Measurements from ENCODE around the gene ILK.

Gene ILK

GRCh38 chr11:6611092-6611962 is 7.8 kb downstream of the ILK start:
- Histone ChIP-seq H2AFZ (ENCODE audit: low read depth, low read length) (no peak overlapping the region), H3K79me2 (ENCODE audit: low read length) (peaks cover 19% of the 10 kb centered on the region), H3K27ac (ENCODE audit: low read length) (peak overlapping the region; percentile 97), H3K4me1 (ENCODE audit: low read length) (peaks cover 35% of the 10 kb centered on the region), H3K4me3 (ENCODE audit: low read length) (peak overlapping the region; percentile 86), H3K4me2 (ENCODE audit: low read length) (peak overlapping the region; percentile 90), H3K9me3 (ENCODE audit: insufficient read depth, low read length) (no peaks in the 10 kb centered on the region), H3K27me3 (ENCODE audit: low read depth, low read length) (no peaks in the 10 kb centered on the region), H3K36me3 (replicated peaks; ENCODE audit: low read depth, low read length) (peaks cover 46% of the 10 kb centered on the region), H4K20me1 (ENCODE audit: insufficient read depth, low read length) (0 out of 2 replicates have a peak, but pooled peaks cover 4% of the 10 kb centered on the region), H3K9ac (ENCODE audit: low read length) (peak overlapping the region; percentile 73)
- no peak for TF ChIP-seq CTCF (IDR thresholded peaks at IDR 0.05; ENCODE audit: low read depth, low read length)
- no peak for TF ChIP-seq EZH2phosphoT487 (IDR thresholded peaks at IDR 0.05; ENCODE audit: low read depth)

- H3K4me3 ChIP-seq (ENCODE audit: low read length): peak overlapping the region; percentile 86
- H3K79me2 ChIP-seq (ENCODE audit: low read length): peaks cover 19% of the 10 kb centered on the region
- TF ChIP-seq EZH2phosphoT487 (IDR thresholded peaks at IDR 0.05; ENCODE audit: low read depth) (no peak), CTCF (IDR thresholded peaks at IDR 0.05; ENCODE audit: low read depth, low read length) (no peak)
- no peak overlapping the region for H2AFZ ChIP-seq (ENCODE audit: low read depth, low read length)
- H3K36me3 ChIP-seq (replicated peaks; ENCODE audit: low read depth, low read length): peaks cover 46% of the 10 kb centered on the region
- H4K20me1 ChIP-seq (ENCODE audit: insufficient read depth, low read length): 0 out of 2 replicates have a peak, but pooled peaks cover 4% of the 10 kb centered on the region
- H3K9me3 ChIP-seq (ENCODE audit: insufficient read depth, low read length): no peaks in the 10 kb centered on the region
- peak overlapping the region; percentile 90 for H3K4me2 ChIP-seq (ENCODE audit: low read length)
- H3K9ac ChIP-seq (ENCODE audit: low read length): peak overlapping the region; percentile 73
- peaks cover 29% of the 10 kb centered on the region for H3K4me1 ChIP-seq (ENCODE audit: low read length)
- no peaks in the 10 kb centered on the region for H3K27me3 ChIP-seq (ENCODE audit: low read depth, low read length)
- H3K27ac ChIP-seq (ENCODE audit: low read length): peak overlapping the region; percentile 97
Measured at GRCh38 chr11:6611963-6612212, 8.3 kb downstream of the ILK start.

GRCh38 chr11:6612213-6613041 is 8.9 kb downstream of the ILK start, which contains the start of gene TAF10:
Gene TAF10 (minus strand): TSS chr11:6612216. CDS start chr11:6612189, 27 bp downstream.
- Histone ChIP-seq H3K27me3 (ENCODE audit: low read depth, low read length) (no peaks in the 10 kb centered on the region), H3K4me1 (ENCODE audit: low read length) (peaks cover 24% of the 10 kb centered on the region), H3K9me3 (ENCODE audit: insufficient read depth, low read length) (no peaks in the 10 kb centered on the region), H4K20me1 (ENCODE audit: insufficient read depth, low read length) (0 out of 2 replicates have a peak, but pooled peaks cover 3% of the 10 kb centered on the region), H3K27ac (ENCODE audit: low read length) (peak within 1 kb of the TSS; percentile 97), H3K4me3 (ENCODE audit: low read length) (peak within 1 kb of the TSS; percentile 86), H3K79me2 (ENCODE audit: low read length) (peaks cover 19% of the 10 kb centered on the region), H2AFZ (ENCODE audit: low read depth, low read length) (peak within 1 kb of the TSS; percentile 67; the same call in 1 of the 2 replicates), H3K9ac (ENCODE audit: low read length) (peak within 1 kb of the TSS; percentile 96), H3K36me3 (replicated peaks; ENCODE audit: low read depth, low read length) (peaks cover 46% of the 10 kb centered on the region), H3K4me2 (ENCODE audit: low read length) (peak within 1 kb of the TSS; percentile 90)
- TF ChIP-seq CTCF (IDR thresholded peaks at IDR 0.05; ENCODE audit: low read depth, low read length) (peak; percentile 62), EZH2phosphoT487 (IDR thresholded peaks at IDR 0.05; ENCODE audit: low read depth) (no peak)

DNA sequence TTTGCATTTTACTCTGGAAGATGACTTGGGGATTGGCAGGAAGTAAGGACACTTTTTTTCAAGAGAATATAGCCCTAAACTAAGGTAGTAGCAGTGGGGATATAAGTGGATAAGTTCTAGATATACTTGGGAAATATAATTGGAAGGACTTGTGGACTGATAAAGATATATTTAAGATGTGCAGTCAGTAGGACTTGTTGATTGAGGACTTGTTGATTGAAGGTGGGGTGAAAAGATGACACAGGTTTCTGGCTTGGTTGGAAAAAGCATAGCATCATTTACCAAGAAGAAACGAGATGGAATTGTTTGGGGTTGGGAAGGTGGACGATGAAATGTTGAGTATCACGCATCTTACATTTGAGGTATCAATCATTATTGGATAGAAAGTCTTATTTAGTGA is 9.9 kb downstream of the ILK start:
- Histone ChIP-seq H3K9ac (ENCODE audit: low read length) (no peak overlapping the region), H3K4me3 (ENCODE audit: low read length) (no peak overlapping the region), H3K27ac (ENCODE audit: low read length) (peak overlapping the region; percentile 97), H3K27me3 (ENCODE audit: low read depth, low read length) (no peaks in the 10 kb centered on the region), H2AFZ (ENCODE audit: low read depth, low read length) (no peak overlapping the region), H3K79me2 (ENCODE audit: low read length) (peaks cover 13% of the 10 kb centered on the region), H3K36me3 (replicated peaks; ENCODE audit: low read depth, low read length) (peaks cover 38% of the 10 kb centered on the region), H4K20me1 (ENCODE audit: insufficient read depth, low read length) (no peaks in the 10 kb centered on the region), H3K4me2 (ENCODE audit: low read length) (peak overlapping the region; percentile 71; the same call in 1 of the 2 replicates), H3K4me1 (ENCODE audit: low read length) (peaks cover 23% of the 10 kb centered on the region), H3K9me3 (ENCODE audit: insufficient read depth, low read length) (no peaks in the 10 kb centered on the region)
- TF ChIP-seq EZH2phosphoT487 (IDR thresholded peaks at IDR 0.05; ENCODE audit: low read depth) (no peak), CTCF (IDR thresholded peaks at IDR 0.05; ENCODE audit: low read depth, low read length) (no peak)
